WTC11 (cell line): ENCODE measurements around the gene MOB3C.

ENCODE experiments used
- ATF3 ChIP-seq: sonication (generic); formaldehyde crosslinking; conservative IDR thresholded peaks from 2 replicates; pipeline ENCODE4 v1.8.1; 2022; ENCODE audit warnings: mild to moderate bottlenecking, missing genetic modification reagents
- CREB1 ChIP-seq: sonication (generic); formaldehyde crosslinking; IDR thresholded peaks from 2 replicates; pipeline ENCODE4 v1.8.0; 2023; ENCODE audit warnings: mild to moderate bottlenecking, missing genetic modification reagents
- CTCF ChIP-seq: fragments of 200-600 bp; IDR thresholded peaks from 2 replicates; pipeline ENCODE4 v1.8.0; 2022; ENCODE audit warnings: antibody characterized with exemption
- FOXJ3 ChIP-seq: sonication (generic); formaldehyde crosslinking; IDR thresholded peaks from 2 replicates; pipeline ENCODE4 v1.9.0; 2021; ENCODE audit warnings: missing genetic modification reagents, mild to moderate bottlenecking, borderline replicate concordance
- JAZF1 ChIP-seq: fragments of 250-450 bp; sonication (Bioruptor Pico); IDR thresholded peaks from 2 replicates; pipeline ENCODE4 v1.9.0; 2021; ENCODE audit warnings: moderate library complexity, mild to moderate bottlenecking, inconsistent platforms
- PRRX2 ChIP-seq: fragments of 250-450 bp; sonication (Bioruptor Pico); IDR thresholded peaks from 2 replicates; pipeline ENCODE4 v1.8.0; 2021; ENCODE audit warnings: mild to moderate bottlenecking
- SP1 ChIP-seq: sonication (generic); formaldehyde crosslinking; conservative IDR thresholded peaks from 2 replicates; pipeline ENCODE4 v1.8.1; 2022; ENCODE audit warnings: missing genetic modification reagents
- ZBTB21 ChIP-seq: sonication (generic); formaldehyde crosslinking; IDR thresholded peaks from 2 replicates; pipeline ENCODE4 v1.8.1; 2023; ENCODE audit warnings: mild to moderate bottlenecking, missing genetic modification reagents, borderline replicate concordance
- ZNF232 ChIP-seq: sonication (generic); formaldehyde crosslinking; IDR thresholded peaks from 2 replicates; pipeline ENCODE4 v1.8.0; 2022; ENCODE audit warnings: mild to moderate bottlenecking, missing genetic modification reagents
- ZNF416 ChIP-seq: fragments of 250-450 bp; sonication (Bioruptor Pico); IDR thresholded peaks from 2 replicates; pipeline ENCODE4 v1.9.0; 2021; ENCODE audit warnings: mild to moderate bottlenecking, inconsistent platforms
- ZNF423 ChIP-seq: fragments of 250-450 bp; sonication (Bioruptor Pico); IDR thresholded peaks from 2 replicates; pipeline ENCODE4 v2.1.2; 2022; ENCODE audit warnings: mild to moderate bottlenecking, moderate library complexity
- TF ChIP-seq, protein P1 (sequence below): sonication (generic); formaldehyde crosslinking; IDR thresholded peaks from 2 replicates; pipeline ENCODE4 v1.8.1; 2022; ENCODE audit warnings: low read depth, missing genetic modification reagents, borderline replicate concordance

GRCh38 chr1:46650491-46650890 lies 33.9 kb upstream of the MOB3C start:
- TF ChIP-seq ZBTB21 (CRISPR knock-in tag) (no peak), CTCF (no peak), ATF3 (no peak), JAZF1 (CRISPR knock-in tag) (no peak), ZNF232 (CRISPR knock-in tag) (no peak), SP1 (no peak), FOXJ3 (CRISPR knock-in tag) (no peak), PRRX2 (no peak), CREB1 (CRISPR knock-in tag) (no peak), ZNF416 (CRISPR knock-in tag) (no peak), ZNF423 (no peak)
- TF ChIP-seq, protein P1, sequence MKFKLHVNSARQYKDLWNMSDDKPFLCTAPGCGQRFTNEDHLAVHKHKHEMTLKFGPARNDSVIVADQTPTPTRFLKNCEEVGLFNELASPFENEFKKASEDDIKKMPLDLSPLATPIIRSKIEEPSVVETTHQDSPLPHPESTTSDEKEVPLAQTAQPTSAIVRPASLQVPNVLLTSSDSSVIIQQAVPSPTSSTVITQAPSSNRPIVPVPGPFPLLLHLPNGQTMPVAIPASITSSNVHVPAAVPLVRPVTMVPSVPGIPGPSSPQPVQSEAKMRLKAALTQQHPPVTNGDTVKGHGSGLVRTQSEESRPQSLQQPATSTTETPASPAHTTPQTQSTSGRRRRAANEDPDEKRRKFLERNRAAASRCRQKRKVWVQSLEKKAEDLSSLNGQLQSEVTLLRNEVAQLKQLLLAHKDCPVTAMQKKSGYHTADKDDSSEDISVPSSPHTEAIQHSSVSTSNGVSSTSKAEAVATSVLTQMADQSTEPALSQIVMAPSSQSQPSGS (CRISPR knock-in tag), result no peak
